ENCODE results near the gene PRR3. TPM values are rescaled to one million over a fixed set of nuclear protein-coding genes. Genes with fewer than 3 reads are reported as not detected.

PRR3 gene
- total and polyA plus RNA-seq, 9 of the 15 experiments (the other 6 are each of a cell fraction or from before 2014, with no cell fraction given) = 23.5 to 59.6 (median 28.8) TPM

DNA sequence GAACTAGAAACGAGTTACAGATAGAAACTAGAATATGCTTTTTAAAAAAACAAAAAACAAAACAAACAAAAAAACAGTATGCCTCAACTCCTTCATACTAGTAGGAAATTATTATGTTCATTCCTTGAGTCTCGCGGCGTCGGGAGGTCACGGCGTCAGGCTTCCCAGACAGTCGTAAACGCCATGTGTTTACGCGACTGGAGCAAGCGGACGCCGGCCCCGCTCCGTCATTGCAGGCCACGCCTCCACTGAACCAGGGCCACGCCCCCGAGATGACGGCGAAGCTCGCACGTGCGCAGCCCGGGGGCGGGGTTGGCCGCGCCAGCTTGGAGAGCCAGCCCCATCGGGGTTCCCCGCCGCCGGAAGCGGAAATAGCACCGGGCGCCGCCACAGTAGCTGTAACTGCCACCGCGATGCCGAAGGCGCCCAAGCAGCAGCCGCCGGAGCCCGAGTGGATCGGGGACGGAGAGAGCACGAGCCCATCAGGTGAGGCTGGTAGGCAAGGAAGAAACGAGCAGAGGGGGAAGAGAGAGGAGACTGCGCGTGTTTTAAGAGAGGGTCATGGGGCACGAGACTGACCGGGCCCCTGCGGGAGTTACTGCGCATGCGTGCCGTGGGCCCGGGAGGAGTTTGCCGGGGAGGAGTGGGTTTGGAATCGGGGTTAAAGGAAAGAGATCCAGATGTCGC, 14.1 kb downstream of the PRR3 start, which contains the start of gene ABCF1 (continued):
- TF ChIP-seq, protein P1, sequence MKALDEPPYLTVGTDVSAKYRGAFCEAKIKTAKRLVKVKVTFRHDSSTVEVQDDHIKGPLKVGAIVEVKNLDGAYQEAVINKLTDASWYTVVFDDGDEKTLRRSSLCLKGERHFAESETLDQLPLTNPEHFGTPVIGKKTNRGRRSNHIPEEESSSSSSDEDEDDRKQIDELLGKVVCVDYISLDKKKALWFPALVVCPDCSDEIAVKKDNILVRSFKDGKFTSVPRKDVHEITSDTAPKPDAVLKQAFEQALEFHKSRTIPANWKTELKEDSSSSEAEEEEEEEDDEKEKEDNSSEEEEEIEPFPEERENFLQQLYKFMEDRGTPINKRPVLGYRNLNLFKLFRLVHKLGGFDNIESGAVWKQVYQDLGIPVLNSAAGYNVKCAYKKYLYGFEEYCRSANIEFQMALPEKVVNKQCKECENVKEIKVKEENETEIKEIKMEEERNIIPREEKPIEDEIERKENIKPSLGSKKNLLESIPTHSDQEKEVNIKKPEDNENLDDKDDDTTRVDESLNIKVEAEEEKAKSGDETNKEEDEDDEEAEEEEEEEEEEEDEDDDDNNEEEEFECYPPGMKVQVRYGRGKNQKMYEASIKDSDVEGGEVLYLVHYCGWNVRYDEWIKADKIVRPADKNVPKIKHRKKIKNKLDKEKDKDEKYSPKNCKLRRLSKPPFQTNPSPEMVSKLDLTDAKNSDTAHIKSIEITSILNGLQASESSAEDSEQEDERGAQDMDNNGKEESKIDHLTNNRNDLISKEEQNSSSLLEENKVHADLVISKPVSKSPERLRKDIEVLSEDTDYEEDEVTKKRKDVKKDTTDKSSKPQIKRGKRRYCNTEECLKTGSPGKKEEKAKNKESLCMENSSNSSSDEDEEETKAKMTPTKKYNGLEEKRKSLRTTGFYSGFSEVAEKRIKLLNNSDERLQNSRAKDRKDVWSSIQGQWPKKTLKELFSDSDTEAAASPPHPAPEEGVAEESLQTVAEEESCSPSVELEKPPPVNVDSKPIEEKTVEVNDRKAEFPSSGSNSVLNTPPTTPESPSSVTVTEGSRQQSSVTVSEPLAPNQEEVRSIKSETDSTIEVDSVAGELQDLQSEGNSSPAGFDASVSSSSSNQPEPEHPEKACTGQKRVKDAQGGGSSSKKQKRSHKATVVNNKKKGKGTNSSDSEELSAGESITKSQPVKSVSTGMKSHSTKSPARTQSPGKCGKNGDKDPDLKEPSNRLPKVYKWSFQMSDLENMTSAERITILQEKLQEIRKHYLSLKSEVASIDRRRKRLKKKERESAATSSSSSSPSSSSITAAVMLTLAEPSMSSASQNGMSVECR (CRISPR knock-in tag; IDR thresholded peaks at IDR 0.05) = peak; percentile 99
- TF ChIP-seq MAFF (IDR thresholded peaks at IDR 0.05; ENCODE audit: low read length) (no peak), NR4A1 (CRISPR knock-in tag; IDR thresholded peaks at IDR 0.05) (no peak), NR4A1 (tag; IDR thresholded peaks at IDR 0.05) (no peak), MED1 (CRISPR knock-in tag; IDR thresholded peaks at IDR 0.05; ENCODE audit: borderline replicate concordance) (no peak), ZNF354B (CRISPR knock-in tag; IDR thresholded peaks at IDR 0.05) (no peak), ZNF586 (CRISPR knock-in tag; conservative IDR thresholded peaks at IDR 0.05) (0 out of 2 replicates have a peak, but pooled peaks have one; percentile 64), CAMTA2 (CRISPR knock-in tag; conservative IDR thresholded peaks at IDR 0.05) (no peak), ZNF174 (CRISPR knock-in tag; IDR thresholded peaks at IDR 0.05) (no peak), CTBP1 (IDR thresholded peaks at IDR 0.05; ENCODE audit: borderline replicate concordance) (peak; percentile 85), MAZ (CRISPR knock-in tag; conservative IDR thresholded peaks at IDR 0.05 in 1 of 2, IDR thresholded peaks at IDR 0.05 in 1 of 2) (peak; percentile 96 to 99), TEAD1 (CRISPR knock-in tag; IDR thresholded peaks at IDR 0.05) (peak; percentile 50 to 87; a peak in 3 of 4 replicates), ZNF436 (CRISPR knock-in tag; IDR thresholded peaks at IDR 0.05) (no peak), PTRF (tag; IDR thresholded peaks at IDR 0.05) (no peak), FOXA1 (IDR thresholded peaks at IDR 0.05; ENCODE audit: borderline replicate concordance) (no peak), ZNF165 (CRISPR knock-in tag; IDR thresholded peaks at IDR 0.05; ENCODE audit: borderline replicate concordance) (no peak), HNRNPK (IDR thresholded peaks at IDR 0.05; ENCODE audit: low read depth, low read length, poor library complexity, severe bottlenecking) (peak; percentile 24)
- TF ChIP-seq, protein P2, sequence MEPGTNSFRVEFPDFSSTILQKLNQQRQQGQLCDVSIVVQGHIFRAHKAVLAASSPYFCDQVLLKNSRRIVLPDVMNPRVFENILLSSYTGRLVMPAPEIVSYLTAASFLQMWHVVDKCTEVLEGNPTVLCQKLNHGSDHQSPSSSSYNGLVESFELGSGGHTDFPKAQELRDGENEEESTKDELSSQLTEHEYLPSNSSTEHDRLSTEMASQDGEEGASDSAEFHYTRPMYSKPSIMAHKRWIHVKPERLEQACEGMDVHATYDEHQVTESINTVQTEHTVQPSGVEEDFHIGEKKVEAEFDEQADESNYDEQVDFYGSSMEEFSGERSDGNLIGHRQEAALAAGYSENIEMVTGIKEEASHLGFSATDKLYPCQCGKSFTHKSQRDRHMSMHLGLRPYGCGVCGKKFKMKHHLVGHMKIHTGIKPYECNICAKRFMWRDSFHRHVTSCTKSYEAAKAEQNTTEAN (CRISPR knock-in tag; IDR thresholded peaks at IDR 0.05) = peak; percentile 85; the same call in 1 of the 2 replicates
- TF ChIP-seq, protein P3, sequence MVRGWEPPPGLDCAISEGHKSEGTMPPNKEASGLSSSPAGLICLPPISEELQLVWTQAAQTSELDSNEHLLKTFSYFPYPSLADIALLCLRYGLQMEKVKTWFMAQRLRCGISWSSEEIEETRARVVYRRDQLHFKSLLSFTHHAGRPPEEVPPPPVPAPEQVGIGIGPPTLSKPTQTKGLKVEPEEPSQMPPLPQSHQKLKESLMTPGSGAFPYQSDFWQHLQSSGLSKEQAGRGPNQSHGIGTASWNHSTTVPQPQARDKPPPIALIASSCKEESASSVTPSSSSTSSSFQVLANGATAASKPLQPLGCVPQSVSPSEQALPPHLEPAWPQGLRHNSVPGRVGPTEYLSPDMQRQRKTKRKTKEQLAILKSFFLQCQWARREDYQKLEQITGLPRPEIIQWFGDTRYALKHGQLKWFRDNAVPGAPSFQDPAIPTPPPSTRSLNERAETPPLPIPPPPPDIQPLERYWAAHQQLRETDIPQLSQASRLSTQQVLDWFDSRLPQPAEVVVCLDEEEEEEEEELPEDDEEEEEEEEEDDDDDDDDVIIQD (CRISPR knock-in tag; IDR thresholded peaks at IDR 0.05) = 0 out of 2 replicates have a peak, but pooled peaks have one; percentile 61
- TF ChIP-seq, protein P4, sequence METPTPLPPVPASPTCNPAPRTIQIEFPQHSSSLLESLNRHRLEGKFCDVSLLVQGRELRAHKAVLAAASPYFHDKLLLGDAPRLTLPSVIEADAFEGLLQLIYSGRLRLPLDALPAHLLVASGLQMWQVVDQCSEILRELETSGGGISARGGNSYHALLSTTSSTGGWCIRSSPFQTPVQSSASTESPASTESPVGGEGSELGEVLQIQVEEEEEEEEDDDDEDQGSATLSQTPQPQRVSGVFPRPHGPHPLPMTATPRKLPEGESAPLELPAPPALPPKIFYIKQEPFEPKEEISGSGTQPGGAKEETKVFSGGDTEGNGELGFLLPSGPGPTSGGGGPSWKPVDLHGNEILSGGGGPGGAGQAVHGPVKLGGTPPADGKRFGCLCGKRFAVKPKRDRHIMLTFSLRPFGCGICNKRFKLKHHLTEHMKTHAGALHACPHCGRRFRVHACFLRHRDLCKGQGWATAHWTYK (CRISPR knock-in tag; IDR thresholded peaks at IDR 0.05) = peak; percentile 71; the same call in 1 of the 2 replicates
